Measurements from ENCODE around the gene MTA1.

MTA1 gene

DNA sequence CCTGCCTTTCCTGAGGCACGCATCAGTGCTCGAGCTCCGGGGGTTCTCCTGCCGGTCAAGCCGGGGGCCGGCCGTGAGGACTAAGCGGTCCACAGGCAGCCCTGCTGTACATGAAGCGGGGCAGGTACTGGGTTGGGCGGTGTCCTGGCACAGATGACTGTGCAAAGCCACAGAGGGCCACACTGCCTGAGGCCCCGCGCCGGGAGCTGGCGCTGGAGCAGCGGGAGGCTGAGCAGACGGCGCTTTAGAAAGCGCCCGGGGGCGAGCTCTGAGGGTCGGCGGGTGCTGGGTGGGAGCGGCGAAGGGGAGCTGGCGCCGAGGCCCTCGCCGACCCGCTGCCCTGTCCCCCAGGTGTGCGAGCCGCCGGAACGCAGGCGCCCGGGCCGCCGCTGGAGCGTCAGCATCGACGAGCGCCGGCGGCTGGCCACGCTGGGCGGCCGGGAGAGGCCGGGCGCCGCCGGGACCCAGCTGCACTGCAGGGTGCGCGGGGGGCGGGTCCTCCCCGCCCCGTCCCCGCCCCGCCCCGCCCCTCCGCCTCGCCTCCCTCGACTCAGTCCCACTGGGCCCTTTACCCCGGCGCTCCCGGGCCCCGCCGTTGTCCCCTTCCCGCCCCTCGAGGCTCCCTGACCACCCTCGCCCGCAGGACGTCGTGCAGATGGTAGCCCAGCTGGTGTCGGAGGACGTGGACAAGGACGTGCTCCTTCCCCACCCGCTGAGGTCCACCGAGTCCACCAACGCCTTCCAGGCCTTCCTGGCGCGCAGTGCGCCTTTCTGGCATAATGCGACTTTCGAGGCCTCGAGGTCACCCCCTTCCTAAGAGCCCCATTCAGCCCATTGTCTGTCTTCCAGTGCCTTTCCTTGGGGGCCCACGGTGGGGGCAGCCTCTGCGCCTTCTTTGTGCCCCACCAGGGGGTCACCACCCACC lies 8.3 kb upstream of the MTA1 start:
- DNase-seq, result no peak

DNA sequence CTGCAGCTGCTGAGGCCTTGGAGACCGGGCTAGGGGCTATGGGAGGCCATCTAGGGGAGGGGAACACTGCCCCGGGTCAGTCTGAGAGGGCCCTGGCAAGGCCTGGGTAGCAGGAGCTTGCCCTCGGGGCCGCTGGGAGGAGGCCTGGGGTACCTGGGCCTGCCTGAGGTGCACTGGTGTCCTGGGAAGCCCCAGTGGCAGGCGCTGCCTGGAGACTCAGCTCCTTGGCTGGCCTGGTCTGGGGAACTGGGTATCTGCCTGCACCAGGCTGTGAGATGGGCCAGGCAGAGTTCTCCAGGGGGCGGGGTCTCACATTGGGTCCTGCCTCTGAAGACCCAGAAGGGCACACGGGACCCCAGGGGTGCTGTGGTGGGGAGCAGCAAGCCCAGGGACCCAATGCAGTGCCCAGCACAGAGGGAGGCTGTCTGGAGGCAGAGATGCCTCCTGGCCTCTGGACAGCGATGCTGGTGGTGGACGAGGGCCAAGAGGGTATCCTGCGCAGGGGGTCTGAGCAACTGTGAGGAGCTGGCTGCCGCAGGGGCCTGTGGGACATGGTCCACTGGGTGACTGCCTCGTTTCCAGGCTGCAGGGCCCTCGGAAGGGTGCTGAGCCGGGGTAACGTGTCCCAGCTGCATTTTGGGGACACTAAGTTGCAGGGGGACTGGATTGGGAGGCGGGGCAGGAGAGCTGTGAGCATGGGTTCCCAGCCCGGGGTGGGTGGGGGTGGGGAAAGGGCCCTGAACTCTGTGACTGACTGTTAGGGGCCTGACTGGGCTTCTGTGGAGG lies 7.4 kb upstream of the MTA1 start:
- DNase-seq, result no peak

- DNase-seq, result no peak
Measured at GRCh38 chr14:105412771-105413543, 6.7 kb upstream of the MTA1 start.

DNA sequence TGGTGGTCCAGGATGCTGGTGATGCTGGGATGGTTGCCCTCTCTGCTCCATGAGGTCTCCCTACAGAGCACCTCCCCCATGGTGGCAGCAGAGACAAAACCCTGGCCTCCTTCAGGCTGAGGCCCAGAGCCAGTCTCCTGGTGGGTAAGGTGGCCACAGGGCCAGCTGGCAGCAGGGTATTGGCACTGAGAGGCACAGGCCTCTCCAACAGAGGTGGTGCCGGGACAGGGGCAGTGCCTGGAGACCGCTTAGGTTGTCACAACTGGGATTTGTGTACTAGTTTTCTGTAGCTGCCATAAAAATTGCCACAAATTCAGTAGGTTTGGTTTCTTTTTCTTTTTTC lies 6.1 kb upstream of the MTA1 start:
- DNase-seq, result no peak

GRCh38 chr14:105414456-105415371 lies 4.9 kb upstream of the MTA1 start:
- DNase-seq, result peak; percentile 80

GRCh38 chr14:105415481-105416428 lies 3.9 kb upstream of the MTA1 start:
- DNase-seq, result no peak

GRCh38 chr14:105416671-105417070 lies 3.0 kb upstream of the MTA1 start:
- DNase-seq, result no peak

DNA sequence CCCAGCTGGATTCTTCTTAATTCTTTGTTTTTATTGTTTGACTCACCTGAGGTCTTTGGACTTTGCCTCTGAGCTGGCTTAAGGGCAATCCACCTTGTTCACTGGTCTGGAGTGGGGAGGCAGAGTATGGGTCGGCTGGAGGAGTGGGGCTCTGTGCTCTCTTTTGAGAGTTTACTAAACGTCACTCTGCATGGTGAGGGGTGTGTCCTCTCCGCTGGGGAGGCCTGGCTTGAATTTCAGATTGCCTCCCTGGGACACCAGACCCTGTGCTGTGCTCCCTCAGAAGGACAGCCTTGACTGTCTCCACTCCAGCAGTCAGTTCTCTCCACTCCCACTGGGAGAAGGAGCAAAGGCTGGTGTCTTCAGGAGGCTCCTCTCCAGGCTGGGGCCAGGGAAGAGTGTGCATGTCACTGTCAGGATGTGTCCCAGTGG lies 1.9 kb upstream of the MTA1 start:
- no peak for DNase-seq

DNA sequence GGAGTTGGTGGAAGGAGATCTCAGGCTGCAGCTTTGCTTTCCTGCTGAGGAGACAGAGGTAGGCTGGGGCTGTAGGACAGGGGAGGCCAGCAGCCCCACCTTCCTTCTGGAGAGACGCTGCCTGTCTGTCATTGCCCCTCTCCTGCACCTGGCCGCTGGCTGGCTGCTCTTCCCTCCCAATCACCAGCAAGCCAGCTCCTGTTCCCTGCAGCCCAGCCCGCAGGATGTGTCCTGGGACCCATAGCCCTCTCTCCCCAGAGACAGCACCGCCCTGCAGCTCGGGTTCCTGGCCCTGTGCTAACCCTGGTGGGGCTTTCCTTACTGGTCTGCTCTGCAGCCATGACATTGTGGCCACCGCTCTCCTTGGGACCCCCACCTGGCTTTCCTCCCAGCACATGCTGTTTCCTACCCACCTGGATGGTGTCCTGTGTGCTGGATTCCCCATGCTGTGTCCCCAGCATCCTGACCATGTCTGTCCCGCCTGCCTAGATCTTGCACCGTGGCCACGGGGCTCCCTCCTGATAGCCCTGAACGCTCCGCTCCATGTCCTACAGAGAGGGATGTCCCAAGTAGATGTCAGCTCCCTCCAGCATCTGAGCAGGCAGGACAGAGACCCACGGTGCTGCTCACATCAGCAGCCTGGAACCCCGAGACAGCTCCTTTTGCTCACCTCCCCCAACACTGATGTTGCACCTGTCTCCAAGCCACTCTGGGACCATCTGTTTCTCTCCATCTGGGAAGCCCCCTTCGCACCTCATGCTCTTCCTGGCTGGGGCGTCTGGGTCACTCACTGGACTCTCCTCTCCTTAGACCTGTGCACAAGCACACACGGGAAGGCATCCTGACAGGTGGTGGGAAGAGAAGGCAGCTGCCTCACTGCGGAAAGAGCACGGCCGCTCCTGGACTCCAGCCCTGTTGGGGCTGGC lies 1.1 kb upstream of the MTA1 start:
- DNase-seq, result no peak

GRCh38 chr14:105420101-105420973 lies 710 bp downstream of the MTA1 start:
- DNase-seq, result no peak

DNA sequence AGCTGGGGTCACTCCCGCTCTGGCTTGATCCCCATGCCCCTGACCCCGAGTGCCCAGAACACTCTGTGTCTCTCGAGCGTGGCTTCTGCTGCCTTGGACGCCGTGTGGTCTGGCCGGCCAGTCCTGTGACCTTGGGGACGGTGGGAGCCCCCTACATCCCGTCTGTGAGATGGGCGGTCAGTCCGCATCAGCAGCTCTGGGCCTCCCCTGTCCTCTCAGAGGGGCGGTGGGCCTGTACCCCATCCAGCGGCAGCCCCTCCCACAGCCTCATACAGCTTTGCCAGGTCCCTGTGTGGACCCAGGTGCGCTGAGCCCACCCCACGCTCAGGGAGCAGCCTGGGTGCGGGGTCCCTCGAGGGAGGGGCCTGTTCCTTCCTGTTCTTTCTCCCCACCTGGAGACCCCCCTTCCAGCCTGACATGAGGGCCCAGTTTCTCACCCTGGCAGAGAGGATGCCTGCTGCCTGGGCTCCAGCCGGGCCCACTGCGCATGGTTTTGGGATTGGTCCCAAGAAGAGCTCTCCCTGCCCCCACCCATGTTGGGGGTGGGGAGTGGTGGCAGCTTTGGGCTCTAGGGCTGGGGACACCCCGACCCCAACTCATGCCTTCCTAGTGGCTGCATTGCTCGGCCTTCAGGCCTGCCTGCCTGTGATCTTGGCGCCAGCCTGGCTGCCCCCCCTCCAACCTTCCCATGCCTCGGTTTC lies 1.5 kb downstream of the MTA1 start:
- DNase-seq, result no peak

GRCh38 chr14:105421723-105422615 lies 2.3 kb downstream of the MTA1 start:
- DNase-seq, result no peak

- no peak for DNase-seq
Measured at GRCh38 chr14:105422695-105423487, 3.3 kb downstream of the MTA1 start.

- DNase-seq, result no peak
Measured at GRCh38 chr14:105423488-105424195, 4.0 kb downstream of the MTA1 start.

GRCh38 chr14:105424861-105425260 lies 5.2 kb downstream of the MTA1 start:
- DNase-seq, result no peak
